GM11168 (cell line): Measurements from ENCODE around the gene MAP4K2.

Source experiments
- in situ Hi-C: fragments of 300-500 bp; cut with MboI; formaldehyde crosslinking; loops from one replicate; pipeline ENCODE4 v1.12.0; 2022; ENCODE audit warnings: low sequenced_read_pairs; ENCODE audit not compliant: unreplicated experiment

MAP4K2 gene

DNA sequence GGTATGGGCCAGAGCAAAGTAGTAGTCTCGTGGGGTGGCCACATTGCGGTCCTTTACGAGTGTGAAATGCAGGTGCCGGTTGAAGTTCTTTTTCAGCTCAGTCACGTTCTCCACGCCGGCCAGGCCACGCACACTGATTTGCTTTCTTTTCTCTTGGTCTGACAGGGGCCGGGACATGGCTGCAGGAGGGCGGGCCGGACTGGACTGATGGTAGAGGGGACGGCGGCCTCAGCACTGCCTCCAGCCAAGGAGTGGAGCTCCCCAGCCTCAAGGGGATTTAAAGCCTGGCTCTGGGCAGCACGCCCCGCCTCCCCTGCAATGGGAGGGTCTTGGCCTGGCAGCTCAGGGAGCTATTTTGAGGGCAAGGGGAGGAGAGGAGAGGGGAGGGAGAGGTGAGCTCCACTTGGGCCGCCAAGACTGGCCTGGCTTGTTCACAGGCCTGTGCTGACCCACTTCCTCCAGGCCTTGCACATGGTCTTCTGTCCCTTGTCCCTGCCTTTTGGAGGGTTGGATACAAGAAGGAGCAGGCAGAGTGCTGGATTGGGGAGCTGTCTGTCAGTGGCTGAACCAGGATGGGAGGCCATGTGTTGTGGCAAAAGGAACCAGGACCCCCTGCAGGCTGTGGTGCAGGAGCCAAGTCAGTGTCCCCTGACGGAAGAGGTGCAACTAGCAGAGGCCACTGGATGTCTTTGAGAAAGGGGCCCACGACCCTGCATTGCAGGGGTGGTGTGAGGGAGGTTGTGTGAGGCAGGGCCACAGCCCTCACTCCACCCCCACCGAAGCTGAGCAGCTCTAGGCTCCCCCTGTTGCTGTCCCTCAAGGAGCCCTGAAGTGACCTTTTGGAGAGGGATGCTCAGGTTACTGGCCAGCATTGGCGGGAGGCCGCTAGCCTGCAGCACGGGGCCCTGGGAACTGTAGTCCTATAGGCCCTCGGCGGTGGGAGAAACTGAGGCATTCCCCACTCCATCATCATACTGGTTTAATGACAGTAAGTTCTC lies 43.0 kb downstream of the MAP4K2 start, which contains the start of gene PYGM:
Gene PYGM, minus strand, starts transcription at position 253 of the 998 bp plus-strand sequence. Its CDS starts 76 bp downstream, at position 177.
- in situ Hi-C loops, result no loop called here

DNA sequence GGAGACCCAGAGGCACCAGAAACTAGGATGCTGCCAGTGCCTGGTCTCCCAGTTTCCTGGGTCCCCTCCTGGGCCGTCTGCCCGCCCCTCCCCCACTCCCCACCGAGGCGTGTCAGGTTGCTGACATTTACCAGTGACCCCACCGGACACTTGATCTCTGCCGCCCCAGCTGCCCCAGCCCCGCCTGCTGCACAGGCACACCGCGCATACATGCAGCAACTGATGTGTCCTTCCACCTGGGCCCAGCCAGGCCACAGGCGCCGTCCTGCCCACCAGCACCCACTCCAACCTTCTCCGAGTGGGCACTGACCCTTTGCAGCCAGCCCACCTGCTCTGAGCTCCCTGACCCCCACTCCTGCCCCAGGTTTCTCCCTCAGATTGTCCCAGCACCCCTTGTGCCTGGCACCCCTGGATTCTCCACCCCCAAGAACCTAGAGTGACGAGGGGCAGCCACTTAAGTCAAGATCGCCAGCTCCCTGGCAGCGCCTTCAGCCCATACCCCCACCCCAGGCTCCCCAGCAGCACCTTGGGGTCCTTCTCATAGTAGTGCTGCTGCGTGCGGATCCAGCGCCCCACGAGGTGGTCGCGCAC lies 43.8 kb downstream of the MAP4K2 start:
- in situ Hi-C loops, result no loop called here

DNA sequence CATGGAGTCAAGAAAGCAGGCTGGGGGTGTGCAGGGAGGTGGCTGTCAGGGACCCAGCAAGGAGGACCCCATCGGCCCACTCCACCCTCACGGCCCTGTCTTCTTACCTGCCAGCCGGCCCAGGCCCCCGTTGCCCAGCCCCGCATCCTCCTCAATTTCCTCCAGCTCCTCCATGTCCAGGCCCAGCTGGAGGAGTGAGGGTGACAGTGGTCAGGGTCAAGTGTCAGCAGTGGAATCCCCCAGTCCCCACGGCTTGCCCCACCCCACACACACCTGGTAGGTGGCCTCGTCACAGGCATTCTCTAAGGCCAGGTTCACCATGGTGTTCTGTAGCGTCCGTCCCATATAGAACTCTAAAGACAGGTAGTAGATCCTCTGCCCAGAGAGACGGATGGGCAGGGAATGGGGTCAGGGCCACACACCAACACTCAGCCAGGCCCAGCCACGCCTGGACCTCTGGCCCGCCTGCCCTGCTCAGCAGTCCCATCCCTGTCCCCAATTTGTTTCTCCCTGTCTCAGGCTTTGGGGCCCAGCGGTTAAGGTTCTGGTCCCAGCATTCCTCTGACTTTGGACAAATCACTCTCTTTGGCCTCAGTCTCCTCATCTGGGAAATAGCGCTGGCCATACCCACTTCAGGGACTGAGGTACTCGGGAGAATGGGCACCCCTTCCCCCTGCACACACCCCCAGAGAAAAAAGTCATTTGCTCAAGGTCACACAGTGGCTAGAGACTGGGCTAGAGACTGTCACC lies 44.5 kb downstream of the MAP4K2 start:
- in situ Hi-C loops, result no loop called here

DNA sequence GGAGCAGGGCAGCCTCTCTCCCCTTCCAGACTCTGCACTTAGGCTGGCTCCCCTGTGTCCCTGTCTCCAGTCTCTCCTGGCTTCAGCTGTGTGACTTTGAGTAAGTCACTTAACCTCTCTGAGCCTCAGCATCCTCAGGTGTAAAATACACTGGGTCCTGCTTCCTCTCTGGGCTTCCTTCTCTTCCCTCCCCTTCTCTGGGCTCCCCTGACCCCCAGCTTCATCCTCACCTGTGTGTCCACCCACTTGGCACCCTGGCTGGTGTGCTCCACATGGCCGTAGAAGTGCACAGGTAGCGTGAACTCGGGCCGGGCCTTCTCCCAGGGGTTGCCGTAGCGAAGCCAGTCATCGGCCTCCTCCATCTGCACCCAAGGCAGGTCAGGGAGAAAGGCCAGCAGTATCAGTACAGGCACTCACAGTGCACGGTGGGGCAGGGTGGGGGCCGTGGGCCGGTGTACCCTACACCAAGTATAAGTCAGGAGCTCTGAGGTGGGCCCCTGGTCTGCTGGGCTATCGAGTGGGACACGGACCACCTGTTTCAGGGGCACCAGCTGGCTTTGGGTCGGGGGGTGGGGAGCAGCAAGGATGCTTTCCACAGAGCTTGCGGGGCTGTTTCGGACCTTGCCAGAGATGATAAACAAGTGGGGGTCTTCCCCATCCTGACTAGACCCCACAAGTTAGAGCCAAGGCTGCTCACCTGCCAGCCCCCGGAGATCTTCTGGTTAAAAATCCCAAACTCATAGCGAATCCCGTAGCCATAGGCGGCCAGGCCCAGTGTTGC lies 45.3 kb downstream of the MAP4K2 start:
- in situ Hi-C loops, result no loop called here

DNA sequence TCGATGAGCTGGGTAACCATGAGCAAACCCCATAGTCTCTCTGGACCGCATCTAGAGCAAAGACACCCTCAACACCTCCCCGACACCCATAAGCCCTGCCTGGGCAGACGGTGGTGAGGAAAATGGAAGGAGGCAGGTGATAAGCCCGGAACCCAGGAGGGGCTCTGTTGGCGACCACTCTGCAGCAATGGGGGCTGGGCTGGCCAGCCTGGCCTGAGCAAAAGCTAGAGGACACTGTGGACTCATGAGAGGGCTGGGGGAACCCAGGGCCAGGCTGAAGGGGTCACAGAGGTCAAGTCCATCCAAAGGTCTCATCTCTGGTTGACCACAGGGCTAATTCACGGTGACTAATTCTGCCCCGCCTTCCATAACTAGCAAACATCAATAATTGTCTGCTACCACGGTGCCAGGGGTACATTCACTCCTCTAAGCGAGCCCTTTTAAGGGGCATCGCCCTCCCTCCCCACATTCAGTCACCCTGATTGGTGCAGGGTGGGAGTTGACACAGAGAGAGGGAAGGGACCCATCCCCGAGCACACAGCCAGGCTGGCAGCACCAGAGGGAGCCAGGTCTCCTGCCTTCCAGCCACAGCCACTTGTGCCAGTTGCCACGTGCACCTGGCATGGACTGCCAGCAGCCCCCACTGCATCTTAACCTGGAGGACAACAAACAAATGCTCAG lies 47.2 kb downstream of the MAP4K2 start:
- in situ Hi-C loops, result no loop called here

DNA sequence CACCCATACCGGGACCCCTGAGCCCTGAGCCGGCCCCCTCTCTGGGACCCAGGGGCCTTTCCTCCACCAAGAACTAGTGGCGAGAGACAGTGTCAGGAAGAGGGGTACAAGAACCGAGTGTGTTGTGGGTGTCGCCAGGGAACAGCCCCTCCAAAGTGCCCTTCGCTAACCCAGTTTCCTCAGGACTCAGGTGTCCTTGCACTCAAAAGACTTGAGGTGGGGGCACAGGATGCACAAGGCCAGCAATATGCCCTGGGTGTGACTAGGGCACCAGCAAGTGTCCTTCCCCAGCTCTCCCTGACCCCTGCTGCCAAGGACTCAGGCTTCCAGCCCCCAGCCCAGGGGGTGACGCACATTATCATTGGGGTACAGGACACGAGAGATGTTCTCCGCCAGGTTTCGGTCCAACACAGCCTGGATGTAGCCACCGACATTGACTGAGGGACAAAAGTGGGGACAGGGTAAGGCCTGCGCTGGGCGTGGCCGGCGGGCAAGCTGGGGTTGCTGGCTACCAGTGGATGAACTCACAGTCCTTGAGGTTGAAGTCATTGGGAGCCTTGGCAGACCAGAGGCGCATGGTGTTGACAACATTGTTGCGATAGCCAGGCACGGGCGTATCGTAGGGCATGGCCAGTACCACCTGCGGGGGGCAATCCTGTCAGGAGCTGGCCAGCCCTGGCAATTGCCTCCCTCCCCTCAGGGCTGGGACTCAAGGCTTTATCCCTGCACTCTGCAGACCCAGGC lies 47.9 kb downstream of the MAP4K2 start:
- in situ Hi-C loops, result no loop called here

DNA sequence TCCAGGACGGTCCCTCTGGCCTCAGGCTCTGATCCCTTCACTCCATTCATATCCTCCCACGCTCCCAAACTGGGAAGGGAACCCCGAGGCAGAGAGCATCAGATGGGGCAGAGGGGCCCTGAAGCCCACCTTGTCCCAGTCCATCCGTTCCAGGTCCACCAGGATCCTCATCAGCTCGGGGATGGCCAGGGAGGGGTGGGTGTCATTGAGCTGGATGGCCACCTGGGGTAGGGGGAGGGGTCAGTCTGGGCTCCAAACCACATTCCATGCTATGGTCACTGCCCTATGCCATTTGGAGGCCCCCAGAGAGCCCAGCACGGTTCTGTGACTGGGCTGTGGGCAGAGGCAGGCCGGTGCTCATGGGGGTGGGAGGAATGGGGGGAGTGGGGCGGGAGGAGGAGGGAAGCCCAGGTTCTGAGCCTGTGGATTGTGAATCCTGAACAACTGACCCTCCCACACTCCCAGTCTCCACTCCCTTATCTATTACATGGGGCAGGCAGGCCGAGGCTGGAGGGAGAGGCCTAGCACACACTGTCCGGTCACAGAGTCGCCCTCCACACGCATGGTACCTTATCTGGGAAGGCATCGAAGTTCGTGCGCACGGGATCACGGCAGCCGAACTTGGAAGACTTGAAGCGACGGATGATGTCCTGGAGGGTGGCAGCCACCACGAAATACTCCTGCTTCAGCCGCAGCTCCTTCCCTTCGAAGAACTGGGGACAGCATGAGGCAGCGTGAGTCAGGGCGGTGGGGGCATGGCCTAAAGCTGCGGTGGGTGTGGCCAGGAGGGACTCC lies 48.7 kb downstream of the MAP4K2 start:
- in situ Hi-C loops, result no loop called here

DNA sequence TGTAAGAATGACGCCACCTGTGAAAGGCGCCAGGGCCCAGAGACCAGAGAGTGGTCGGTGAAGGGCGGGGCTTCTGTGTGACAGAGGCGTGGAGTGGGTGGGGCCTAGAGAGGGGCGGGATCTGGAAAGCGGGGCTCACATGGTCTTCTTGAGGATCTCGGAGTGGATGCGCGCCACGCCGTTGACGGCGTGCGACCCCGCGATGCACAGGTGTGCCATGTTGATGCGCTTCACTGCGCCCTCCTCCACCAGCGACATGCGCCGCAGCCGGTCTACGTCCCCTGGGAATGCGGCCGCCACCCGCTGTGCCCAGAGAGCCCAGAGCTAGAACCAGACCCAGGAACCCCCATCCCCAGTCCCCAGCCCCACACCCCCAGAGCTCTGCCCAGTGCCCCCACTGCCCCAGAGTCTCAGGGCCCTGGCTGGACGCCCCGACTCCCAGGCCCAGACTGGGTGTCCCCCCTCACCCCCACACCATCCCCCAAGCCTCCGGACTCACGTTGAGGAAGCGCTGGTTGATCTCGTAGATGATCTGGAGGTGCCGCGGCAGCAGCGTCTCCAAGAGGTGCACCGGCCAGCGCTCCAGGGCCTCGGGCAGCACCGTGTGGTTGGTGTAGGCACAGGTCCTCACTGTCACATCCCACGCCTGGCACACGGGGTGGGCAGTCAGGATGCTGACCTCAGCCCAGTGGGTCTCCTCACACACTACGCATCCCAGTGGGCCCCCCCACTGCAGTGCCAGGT lies 49.5 kb downstream of the MAP4K2 start:
- in situ Hi-C loops, result no loop called here

DNA sequence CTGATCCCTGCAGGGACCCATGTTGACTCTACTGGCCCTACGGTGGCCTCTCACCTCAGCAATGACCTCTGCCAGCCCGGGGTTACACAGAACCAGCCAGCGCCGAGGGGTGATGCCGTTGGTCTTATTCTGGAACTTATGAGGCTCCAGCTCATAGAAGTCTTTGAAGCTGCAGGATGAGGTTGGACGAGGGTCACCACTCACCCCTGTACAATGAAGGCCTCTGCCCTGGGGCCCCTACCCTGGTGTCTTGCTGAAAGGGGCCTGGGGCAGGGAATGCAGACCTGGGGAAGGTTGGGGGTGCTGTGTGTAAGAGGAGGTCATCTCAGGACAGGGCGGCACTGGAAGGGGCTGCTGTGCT lies 50.0 kb downstream of the MAP4K2 start:
- in situ Hi-C loops, result no loop called here

DNA sequence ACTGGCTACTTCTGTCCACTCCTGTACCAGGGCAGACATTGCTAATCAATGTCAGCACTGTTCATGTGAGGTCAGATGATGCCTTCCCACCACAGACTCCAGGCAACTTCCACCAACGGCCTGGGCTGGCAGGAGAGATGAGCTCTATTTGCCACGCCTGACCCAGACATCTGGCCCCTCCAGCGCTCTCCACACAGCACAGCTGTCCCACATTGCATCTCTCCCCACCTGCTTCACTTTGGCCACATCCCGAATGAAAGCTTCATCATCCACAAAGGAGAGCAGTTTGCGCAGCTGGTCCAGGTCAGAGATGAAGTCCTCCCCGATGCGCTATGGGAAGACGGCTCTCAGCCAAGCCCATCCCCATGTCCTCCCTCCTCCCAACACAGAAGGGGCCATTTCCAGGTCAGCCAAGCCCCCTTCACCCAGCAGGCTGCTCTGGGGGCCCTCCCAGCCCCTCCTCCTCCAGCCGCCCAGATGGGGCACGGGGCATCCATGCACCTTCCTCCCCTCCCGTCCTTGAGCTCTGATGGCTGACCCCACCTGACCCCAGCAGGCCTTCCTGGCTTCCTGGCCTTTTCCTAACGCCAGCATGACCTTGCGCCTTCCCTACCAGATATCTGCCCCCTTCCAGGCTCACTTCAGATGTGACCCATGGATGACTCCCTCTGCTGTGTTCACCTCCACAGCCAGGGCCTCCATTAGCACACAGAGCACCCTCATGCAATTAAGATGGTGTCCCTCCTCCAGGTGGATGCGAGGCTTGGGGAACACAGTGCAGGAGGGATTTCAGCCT lies 50.6 kb downstream of the MAP4K2 start:
- in situ Hi-C loops, result no loop called here

DNA sequence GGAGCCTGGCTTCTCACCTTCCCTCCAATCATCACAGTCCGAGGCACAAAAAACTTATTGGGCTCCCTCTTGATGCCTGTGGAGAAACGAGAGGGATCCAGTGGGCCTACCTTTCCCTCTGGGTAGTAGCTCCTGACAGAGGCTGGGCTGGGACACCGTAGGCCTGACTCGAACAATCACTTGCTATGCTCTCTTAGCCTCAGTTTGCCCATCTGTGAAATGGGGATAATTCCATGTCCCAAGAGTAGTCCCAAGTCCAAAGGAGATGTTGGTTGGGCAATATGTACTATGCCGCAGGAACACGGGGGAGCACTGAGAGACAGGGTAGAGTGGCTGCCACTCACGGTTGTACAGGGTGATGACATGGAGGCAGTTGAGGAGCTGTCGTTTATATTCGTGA lies 51.4 kb downstream of the MAP4K2 start:
- in situ Hi-C loops, result no loop called here

DNA sequence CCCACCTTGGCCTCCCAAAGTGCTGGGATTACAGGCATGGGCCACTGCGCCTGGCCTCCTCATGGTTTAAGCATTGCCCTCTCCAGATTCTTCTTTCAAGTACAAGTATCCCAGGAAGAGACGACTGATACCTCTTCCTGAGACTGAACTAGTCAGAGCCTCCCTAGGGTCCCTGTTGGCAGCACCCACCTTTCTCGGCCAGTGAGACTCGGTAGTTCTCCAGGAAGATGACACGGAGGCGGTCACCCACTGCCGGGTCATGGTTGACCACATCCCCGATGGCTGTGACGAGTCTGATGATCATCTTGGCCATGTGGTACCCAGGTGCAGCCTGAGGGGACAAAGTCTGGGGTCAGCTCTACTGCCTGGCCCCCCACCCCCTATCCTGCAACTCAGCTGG lies 51.9 kb downstream of the MAP4K2 start:
- in situ Hi-C loops, result no loop called here

DNA sequence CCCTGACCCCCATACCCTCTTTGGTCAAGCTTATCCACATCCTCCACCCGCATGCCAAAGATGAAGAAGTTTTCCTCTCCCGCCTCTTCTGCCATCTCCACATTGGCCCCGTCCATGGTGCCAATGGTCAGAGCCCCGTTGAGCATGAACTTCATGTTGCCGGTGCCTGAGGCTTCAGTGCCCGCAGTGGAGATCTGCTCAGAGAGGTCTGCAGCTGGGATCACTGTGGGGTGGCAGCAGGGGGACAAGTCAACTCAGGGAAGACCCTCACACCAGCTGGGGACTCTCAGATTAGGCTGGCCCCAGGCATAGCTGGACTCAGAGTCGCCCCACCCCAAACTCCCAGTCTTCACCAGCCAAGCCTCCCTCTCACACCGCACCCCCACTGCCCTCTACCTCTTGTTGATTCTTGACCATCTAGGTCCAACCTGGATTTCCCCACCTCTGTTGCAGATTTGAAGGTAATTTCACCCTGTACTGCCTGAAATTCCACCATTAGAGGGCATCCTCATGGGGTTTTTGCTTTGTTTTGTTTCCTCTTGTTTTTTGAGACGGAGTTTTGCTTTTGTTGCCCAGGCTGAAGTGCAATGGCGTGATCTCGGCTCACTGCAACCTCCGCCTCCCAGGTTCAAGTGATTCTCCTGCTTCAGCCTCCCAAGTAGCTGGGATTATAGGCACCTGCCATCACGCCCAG lies 52.5 kb downstream of the MAP4K2 start:
- in situ Hi-C loops, result no loop called here

DNA sequence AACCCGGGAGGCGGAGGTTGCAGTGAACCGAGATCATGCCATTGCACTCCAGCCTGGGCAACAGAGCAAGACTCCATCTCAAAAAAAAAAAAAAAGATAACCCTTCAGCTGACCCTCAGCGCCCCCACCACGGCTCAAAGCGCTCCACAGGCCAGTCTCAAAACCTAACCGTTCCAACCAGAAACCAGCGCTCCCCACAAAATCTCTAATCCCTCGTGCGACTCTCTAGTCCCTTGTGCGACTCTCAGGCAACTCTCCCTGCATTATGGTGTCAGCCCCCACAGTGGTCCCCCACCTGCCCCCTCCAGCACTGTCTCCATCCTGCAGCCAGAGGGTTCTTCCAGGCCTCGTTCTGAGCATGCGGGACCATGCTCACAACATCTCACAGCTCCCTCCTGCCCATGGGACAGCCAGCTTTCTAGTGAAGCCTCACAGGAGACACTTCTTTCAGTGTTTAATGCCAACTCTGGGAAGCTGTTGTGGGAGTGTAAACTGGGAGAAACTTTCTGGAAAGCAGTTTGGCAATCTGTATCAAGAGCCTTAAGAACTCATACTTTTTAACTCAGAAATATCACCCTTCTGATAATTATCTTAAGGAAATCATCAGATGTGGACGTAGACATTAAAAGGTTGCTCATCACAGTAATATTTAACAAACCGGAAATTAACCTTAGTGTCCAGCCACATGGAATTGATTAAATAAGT lies 54.9 kb downstream of the MAP4K2 start:
- in situ Hi-C loops, result no loop called here

DNA sequence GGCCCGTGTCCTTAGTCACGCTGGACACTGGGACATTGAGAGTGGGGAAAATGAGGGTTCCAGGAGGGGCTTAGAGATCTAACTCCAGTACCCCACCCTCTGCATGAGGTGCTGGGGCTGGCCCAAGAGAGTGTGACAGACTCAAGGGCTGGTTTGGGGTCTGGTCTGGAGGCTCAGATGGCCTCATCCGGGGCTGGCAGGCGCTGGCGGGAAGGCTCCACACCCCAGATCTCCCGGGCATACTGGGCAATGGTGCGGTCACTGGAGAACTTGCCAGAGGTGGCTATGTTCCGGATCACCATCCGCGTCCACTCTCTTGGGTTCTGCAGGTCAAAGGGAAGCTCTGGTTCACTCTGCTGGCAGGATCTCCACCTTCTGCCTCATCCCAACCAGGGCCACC lies 56.5 kb downstream of the MAP4K2 start:
- in situ Hi-C loops, result no loop called here
